Activated naive CD4-positive, alpha-beta T cell treated with anti-CD3 and anti-CD28 coated beads, Interleukin-2, amount 50 U/mL, for 72 hours (primary cell): ENCODE results near the gene AK5. TPM values are rescaled to one million over a fixed set of nuclear protein-coding genes. Genes with fewer than 3 reads are reported as not detected.
"Not testable (repeated sequence)": the region's sequence is repeated elsewhere in the genome, so short reads cannot be mapped to it uniquely, and the experiment has no call there.

Experiments used
- ATAC-seq, 2 donors: fragments of 150-1000 bp; cut with Tn5 transposase; 2 replicates each; pipeline ENCODE4 v1.10.0; 2021; ENCODE audit warnings: mild to moderate bottlenecking in 2 of 2, moderate library complexity in 2 of 2
- DNase-seq, 2 donors: peaks; one replicate each; pipeline ENCODE4 v3.0.0; 2021 to 2022; ENCODE audit warnings: low spot score in 2 of 2
- H3K27ac Mint-ChIP-seq, 2 donors: one replicate each; pipeline ENCODE4 v1.8.0; 2022; ENCODE audit warnings: mild to moderate bottlenecking in 2 of 2, mixed read lengths in 2 of 2
- H3K36me3 Mint-ChIP-seq, 2 donors: one replicate each; pipeline ENCODE4 v1.8.0; 2022; ENCODE audit warnings: mixed read lengths in 2 of 2
- H3K9me3 Mint-ChIP-seq, 2 donors: one replicate each; pipeline ENCODE4 v1.8.0; 2022; ENCODE audit warnings: mixed read lengths in 2 of 2
- total RNA-seq, 2 donors: library from RNA; stranded (reverse); gene quantifications; one replicate each; pipeline ENCODE4 v1.2.3, GENCODE V29; 2022

AK5 gene
- total RNA-seq, 2 donors from 2014 or later: 1.9 to 8.9 TPM

DNA sequence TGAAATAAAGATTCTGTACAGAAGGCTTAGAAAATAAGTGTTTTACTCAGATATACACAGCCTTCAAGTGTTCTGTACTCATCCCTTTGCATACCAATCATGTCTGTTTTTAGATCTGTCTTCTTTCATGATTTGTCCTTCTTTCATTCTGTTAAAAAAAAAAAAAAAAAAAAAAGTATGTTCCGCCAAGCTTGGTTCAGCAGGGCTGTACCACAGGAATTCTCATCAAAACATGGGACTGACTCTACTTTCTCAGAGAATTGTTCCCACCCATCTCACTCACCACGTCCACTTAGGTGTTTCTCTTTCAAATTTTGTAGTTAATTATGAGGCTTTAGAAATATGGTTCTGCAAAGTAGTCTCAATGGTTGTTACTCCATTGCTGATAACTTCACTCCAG is 119.0 kb downstream of the AK5 start:
- DNase-seq (no peak), ATAC-seq (no peak)
- no peak overlapping the region for H3K27ac Mint-ChIP-seq
- H3K9me3 Mint-ChIP-seq: no peaks in the 10 kb centered on the region
- H3K36me3 Mint-ChIP-seq: no peaks in the 10 kb centered on the region

DNA sequence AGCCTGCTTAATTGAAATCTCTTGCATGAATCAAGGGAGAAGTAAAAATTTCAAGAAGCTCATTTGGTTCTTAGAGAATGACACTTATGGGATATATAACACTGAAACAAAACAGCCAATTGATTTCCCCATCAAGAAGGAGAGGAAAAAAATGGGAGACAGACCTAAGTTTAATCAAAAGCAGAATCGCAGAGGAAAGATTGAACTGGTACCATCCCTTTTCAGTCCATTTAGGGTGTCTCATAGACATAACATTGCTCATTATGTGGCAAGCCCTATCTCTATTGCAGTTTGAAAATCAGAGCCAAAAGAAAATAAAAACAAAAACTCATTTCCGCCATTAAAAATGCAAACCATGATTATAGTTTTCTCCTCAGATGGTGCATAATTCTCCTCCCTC is 119.6 kb downstream of the AK5 start:
- Mint-ChIP-seq H3K36me3 (no peaks in the 10 kb centered on the region), H3K9me3 (no peaks in the 10 kb centered on the region), H3K27ac (no peak overlapping the region)
- DNase-seq: no peak
- ATAC-seq: no peak

DNA sequence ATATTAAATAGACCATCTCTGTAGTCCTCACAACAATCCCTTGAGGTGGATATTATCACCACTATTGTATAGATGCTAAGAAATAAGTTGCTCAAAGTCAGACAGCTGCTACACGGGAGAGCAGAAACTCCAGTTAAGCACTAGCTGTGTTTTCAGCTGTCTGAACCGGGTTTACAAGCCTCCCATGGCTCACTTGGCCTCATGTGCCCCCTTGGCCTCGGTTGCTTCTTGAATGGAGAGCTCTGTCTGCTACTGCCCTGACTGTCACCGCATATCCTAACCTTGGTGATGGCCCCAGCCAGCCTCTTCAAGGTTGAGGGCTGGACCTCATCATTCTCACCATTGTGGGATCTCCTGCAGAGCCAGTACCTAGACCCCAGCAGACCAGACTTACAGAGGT is 123.4 kb downstream of the AK5 start:
- ATAC-seq: no peak

DNA sequence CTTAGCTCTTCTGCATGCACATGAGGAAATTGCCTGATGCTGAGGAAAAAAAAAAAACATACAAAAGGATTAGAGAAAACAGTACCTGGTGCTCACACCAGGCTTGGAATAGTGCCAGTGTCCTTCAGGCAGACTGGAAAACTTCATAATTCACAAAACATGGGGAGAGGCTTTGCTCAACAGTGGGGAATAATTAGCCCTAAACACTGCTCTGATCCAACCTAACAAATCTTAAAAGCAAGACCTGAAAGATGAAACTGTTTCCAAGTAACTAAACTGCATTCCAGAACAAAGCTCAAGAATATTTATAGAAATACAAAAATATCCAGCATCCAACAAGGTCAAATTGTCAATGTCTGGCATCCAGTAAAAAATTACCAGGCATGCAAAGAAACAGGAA is 124.8 kb downstream of the AK5 start:
- no peak overlapping the region for H3K27ac Mint-ChIP-seq
- DNase-seq: no peak
- peaks cover 4 to 10% of the 10 kb centered on the region in 2 donors for H3K9me3 Mint-ChIP-seq
- peaks cover 9% of the 10 kb centered on the region in 2 donors for H3K36me3 Mint-ChIP-seq
- ATAC-seq: no peak

More for the DNA sequence above, 123.4 kb downstream of the AK5 start:
- no peak for DNase-seq
- Mint-ChIP-seq H3K36me3 (peaks cover 9% of the 10 kb centered on the region in 2 donors), H3K9me3 (peaks cover 4 to 10% of the 10 kb centered on the region in 2 donors), H3K27ac (no peak overlapping the region)

DNA sequence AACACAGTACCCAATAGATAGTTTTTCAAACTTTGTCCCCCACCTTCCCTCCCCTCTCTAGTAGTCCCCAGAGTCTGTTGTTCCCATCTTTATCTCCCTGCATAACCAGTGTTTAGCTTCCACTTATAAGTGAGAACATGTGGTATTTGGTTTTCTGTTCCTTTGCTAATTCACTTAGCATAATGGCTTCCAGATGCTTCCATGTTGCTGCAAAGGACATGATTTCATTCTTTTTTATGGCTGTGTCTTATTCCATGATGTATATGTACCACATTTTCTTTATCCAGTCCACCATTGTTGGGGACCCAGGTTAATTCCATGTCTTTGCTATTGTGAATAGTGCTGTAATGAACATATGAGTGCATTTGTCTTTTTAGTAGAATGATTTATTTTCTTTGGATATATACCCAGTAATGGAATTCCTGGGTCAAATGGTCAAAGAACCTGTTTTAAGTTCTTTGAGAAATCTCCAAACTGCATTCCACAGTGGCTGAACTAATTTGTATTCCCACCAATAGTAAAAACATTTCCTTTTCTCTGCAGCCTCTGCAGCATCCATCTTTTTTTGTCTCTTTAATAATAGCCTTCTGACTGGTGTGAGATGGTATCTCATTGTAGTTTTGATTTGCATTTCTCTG is 126.0 kb downstream of the AK5 start:
- H3K36me3 Mint-ChIP-seq: peaks cover 15 to 17% of the 10 kb centered on the region in 2 donors
- H3K9me3 Mint-ChIP-seq: peaks cover 4 to 10% of the 10 kb centered on the region in 2 donors
- DNase-seq (no peak), ATAC-seq (no peak)
- no peak overlapping the region for H3K27ac Mint-ChIP-seq

DNA sequence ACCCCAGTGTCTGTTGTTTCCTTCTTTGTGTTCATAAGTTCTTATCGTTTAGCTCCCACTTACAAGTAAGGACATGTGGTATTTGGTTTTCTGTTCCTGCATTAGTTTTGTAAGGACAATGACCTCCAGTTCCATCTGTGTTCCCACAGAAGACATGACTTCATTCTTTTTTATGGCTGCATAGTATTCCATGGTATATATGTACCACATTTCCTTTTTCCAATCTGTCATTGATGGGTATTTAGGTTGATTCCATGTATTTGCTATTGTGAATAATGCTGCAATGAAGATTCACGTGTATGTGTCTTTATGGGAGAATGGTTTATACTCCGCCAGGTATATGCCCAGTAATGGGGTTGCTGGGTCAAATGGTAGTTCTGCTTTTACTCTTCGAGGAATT is 127.1 kb downstream of the AK5 start:
- H3K27ac Mint-ChIP-seq, H3K9me3 Mint-ChIP-seq, ATAC-seq, DNase-seq: not testable (repeated sequence)
- H3K36me3 Mint-ChIP-seq: peaks cover 21 to 27% of the 10 kb centered on the region in 2 donors

DNA sequence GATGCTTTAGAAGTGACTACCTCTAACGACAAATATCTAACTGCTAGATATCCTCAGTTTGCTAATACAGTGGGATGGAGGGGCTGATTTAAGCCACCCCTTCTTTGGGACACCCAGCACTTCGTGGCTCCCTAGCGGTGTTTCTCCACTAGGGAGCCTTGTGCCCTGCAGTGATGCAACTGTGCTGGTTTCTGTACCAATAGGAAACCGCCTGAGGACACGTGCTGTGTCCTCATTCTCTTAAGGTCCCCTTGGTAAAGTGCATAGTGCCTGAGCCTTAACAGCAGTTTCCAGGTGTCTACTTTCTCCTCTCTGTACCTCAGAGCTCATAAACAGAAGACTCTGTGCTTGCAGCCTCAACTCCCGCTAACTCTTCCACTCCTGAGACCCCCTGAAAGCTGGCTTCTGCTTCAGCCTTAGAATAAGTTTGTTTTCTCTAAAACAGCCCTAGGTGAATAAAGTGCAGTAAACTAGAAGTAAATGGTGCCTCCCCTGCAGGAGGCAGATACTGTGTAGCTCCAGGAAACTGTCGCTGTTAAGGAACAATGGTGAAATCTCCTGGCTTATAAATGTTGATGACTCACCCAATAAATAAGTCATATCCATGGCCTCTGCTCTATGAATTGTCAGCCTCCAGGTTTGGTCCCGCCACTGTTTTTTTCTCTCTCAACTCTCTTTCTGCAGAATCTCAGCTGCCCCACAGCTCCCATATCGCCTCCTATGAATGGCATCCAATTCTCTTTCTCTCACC is 130.4 kb downstream of the AK5 start:
- H3K9me3 Mint-ChIP-seq: peaks cover 8 to 13% of the 10 kb centered on the region in 2 donors
- no peak for ATAC-seq
- peaks cover 25 to 32% of the 10 kb centered on the region in 2 donors for H3K36me3 Mint-ChIP-seq
- H3K27ac Mint-ChIP-seq: peak overlapping the region in 1 of 2 donors; percentile 2
- DNase-seq: no peak

DNA sequence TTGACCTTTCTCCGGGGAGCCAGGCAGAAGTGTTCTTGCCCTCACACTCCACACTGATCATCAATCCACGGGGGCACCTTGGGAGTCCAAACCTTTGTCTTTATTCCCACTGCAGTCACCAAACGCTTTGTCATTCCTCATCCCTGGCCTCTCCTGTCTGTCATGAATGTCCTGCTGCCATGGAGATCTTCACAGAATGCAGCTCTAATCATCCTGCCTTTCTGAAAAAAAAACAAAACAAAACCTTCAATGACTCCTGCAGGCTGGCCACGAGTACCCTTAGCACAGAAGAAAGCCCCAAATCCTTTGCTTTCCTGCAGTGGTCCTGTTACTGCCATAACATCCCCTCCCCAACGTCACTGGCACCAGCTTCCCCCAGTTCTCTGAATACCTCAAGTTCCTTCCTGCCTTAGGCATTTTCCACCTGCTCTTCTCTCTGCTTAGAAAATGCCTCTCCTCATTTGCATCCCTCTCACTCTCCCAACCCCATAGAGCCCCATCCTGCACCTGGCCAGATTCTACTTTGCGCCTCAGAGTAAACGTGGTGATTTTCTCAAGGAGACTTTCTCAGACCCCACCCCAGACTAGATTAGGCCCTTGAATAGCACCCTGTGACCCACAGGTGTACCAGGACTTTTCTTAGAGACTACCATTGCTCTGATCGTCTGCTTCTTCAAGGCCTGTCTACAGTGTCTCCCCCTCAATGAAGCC is 131.2 kb downstream of the AK5 start:
- H3K36me3 Mint-ChIP-seq: peaks cover 31 to 38% of the 10 kb centered on the region in 2 donors
- ATAC-seq (no peak), DNase-seq (no peak)
- H3K9me3 Mint-ChIP-seq: peaks cover 12 to 18% of the 10 kb centered on the region in 2 donors
- H3K27ac Mint-ChIP-seq: peak overlapping the region; percentile 2 to 12

DNA sequence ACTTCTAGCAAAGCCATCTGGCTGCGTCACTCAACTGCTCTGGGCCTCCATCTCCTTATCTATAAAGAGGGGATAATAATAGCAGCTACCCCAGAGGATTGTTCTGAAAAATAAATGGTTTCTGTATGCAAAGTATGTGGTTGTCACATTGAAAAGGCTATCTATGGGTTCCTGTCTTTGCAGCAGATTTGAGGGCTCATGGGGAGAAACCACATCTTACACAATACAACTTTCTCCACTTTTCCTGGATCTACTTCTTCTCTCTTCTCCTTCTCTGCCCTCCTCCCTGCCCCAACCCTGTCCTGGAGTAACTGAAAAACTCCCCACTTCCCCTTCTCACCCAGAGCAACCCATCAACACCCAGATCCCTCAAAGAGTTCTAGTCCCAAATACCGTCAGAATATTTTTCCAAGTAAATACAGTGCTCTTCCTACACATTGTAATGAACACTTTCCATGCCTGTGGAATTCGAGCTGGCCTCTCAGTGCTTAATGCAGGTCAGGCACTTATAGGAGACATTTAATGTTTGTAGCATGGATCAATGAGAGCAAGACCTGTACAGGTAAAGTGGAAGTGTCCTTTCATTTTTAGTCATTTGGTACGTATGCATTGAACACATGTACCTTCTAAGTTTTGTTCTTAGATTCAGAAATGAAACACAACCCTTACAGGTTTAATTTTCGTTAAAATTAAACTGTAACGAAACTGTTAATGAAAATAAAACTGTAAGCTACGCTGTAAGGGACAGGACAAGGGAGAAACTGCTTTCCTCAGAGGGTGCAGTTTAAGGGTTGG is 131.9 kb downstream of the AK5 start:
- DNase-seq (no peak), ATAC-seq (peak; percentile 31 to 64)
- Mint-ChIP-seq H3K9me3 (peaks cover 13 to 19% of the 10 kb centered on the region in 2 donors), H3K27ac (peak overlapping the region; percentile 2 to 47), H3K36me3 (peaks cover 34 to 44% of the 10 kb centered on the region in 2 donors)

DNA sequence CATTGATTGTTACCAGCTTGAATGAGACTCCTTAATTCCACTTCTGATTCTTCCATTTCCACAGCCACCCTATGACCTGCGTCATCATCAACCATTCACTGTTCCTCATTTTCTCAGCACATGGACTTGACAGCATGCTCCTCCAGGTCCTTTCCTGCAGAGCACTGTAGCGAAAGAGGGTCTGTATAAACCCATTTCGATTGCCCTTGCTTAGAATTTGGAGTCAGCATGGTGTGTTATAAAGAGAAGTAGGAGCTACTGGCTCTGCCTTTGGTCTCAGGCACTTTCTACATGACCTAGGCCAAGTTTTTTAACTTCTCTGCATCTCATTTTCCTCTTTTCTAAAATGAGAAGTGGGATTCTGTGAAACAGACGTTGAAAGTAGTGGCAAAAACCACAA is 133.8 kb downstream of the AK5 start:
- Mint-ChIP-seq H3K9me3 (peaks cover 10 to 16% of the 10 kb centered on the region in 2 donors), H3K36me3 (peaks cover 35 to 49% of the 10 kb centered on the region in 2 donors), H3K27ac (no peak overlapping the region)
- no peak for ATAC-seq
- DNase-seq: no peak

DNA sequence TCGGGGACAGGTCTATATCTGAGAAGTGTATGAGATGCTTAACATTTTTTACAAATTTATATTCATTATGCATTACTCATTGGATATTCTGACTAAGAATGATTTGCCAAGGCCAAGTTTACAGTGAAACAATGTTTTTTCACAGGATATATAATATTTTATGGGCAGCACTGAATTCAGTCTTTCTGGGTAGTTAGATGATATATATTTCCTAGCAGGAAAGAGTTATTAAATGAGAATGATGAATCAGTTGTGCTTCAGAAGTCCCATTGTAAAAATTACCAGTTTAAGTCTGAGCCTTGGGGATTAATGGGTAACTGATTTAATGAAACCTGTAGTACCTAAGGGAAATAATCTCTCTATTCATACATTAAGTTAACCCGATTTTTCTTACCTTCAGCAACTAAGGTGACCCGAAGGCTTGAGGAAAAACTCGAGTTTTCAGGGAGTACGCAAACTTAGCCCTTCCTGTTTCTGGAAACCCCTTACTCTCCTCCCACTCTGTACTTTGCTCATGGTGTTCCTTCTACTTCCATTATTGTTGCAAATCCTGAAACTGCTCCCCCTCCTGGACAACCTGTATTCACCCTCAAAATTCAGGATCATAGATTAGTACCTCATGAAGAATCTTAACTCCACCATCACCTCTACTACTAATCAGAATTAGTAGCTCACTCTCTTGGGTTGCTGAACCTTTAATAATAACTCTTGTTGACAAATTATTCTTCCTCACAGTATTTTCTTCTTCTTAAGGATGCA is 135.1 kb downstream of the AK5 start:
- Mint-ChIP-seq H3K27ac (no peak overlapping the region), H3K9me3 (peaks cover 10 to 16% of the 10 kb centered on the region in 2 donors), H3K36me3 (peaks cover 35 to 49% of the 10 kb centered on the region in 2 donors)
- DNase-seq (no peak), ATAC-seq (no peak)

DNA sequence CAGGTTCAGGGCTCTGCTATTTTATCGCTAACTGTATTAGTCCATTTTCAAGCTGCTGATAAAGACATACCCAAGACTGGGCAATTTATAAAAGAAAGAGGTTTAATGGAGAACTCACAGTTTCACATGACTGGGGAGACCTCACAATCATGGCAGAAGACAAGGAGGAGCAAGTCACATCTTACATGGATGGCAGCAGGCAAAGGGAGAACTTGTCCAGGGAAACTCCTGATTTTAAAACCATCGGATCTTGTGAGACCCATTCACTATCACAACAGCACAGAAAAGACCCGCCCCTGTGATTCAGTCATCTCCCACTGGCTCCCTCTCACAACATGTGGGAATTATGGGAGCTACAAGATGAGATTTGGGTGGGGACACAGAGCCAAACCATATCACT is 136.2 kb downstream of the AK5 start:
- Mint-ChIP-seq H3K36me3 (peaks cover 32 to 39% of the 10 kb centered on the region in 2 donors), H3K9me3 (peaks cover 16 to 22% of the 10 kb centered on the region in 2 donors)
- ATAC-seq, DNase-seq, H3K27ac Mint-ChIP-seq: not testable (repeated sequence)

DNA sequence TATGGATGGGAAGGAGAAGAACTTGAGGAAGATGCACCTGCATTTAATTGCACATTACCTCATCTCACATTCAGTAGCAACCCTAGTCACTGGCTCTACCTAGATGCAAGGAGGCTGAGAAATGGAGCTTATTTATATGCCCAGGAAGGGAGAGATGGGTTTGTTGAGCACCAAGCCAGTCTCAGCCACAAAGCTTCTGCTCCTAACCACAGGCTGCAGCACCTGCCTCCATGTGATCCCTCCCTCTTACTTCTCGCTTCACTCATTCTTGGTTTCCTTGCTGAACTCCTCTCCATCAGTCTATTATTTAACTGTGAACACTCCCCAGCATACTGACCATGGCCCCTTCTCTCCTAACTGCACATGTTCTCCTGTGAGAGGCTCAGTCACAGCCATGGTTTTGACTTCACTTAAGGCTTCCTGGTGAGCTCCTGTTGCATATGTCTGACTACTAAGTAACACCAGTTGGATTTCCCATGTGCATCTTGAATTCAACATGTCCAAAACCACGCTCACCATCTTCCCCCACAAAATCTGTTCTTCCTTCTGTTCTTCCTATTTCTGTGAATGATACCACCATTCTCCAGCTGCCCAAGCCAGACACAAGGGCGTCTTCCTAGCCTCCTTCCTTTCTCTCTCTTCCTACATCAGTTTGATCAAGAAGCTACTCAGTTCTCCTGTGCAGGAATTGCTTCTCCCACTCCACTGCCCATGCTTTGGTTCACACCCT is 139.8 kb downstream of the AK5 start:
- Mint-ChIP-seq H3K9me3 (peaks cover 26 to 40% of the 10 kb centered on the region in 2 donors), H3K36me3 (peaks cover 45 to 61% of the 10 kb centered on the region in 2 donors), H3K27ac (peak overlapping the region in 1 of 2 donors; percentile 5)
- ATAC-seq: peak in 1 of 2 donors; percentile 57
- no peak for DNase-seq

DNA sequence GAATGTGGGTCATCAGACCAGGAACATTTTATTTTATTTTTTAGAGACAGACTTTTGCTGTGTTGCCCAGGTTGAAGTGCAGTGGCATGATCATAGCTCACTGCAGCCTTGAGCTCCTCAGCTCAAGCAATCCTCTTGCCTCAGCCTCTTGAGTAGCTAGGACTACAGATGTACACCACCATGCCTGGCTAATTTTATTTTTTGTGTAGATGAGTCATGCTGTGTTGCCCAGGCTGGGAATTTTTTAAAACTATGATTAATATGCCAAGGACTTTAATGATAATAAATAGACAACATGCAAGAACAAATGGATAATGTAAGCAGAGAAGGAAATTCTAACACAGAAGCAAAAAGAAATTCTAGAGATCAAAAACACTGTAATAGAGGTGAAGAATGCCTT is 142.4 kb downstream of the AK5 start:
- ATAC-seq: no peak

DNA sequence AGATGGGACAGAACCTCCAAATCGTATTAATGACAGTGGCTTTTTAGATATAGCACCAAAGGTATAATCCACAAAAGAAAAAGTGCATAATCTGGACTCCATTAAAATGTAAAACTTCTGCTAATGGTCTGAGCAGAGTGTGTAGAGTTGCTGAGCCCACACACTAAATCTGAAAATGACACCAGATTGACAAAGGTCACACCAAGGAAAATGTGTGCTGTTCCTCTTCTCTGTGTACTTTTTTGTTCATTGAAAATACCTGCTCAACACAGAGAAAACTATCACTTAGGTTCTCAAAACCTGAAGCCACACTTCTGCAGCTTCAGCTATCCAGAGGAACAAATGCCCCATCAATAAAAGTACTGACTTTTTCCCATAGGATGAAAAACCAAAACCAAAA is 146.2 kb downstream of the AK5 start:
- H3K36me3 Mint-ChIP-seq: peaks cover 17 to 40% of the 10 kb centered on the region in 2 donors
- H3K9me3 Mint-ChIP-seq: peaks cover 9 to 17% of the 10 kb centered on the region in 2 donors
- DNase-seq (no peak), ATAC-seq (peak in 1 of 2 donors; percentile 47)
- no peak overlapping the region for H3K27ac Mint-ChIP-seq

More for the DNA sequence above, 142.4 kb downstream of the AK5 start:
- DNase-seq: no peak
- Mint-ChIP-seq H3K9me3 (peaks cover 16 to 27% of the 10 kb centered on the region in 2 donors), H3K27ac (no peak overlapping the region), H3K36me3 (peaks cover 25 to 49% of the 10 kb centered on the region in 2 donors)
